Measurements from ENCODE around the gene CNPY3. TPM values are rescaled to one million over a fixed set of nuclear protein-coding genes. Genes with fewer than 3 reads are reported as not detected.
A peak's percentile ranks its signal among the peaks of the same experiment; 100 is the strongest.

Gene CNPY3
- total and polyA plus RNA-seq, 4 donors, result 28.3 to 50.1 (median 32.5) TPM

GRCh38 chr6:42929821-42930360 lies 611 bp downstream of the CNPY3 start:
- intact Hi-C loops (cut with DNase I), result loop anchor here (1.0 to 5.0 kb wide), 3 partner anchors 47 to 122 kb away; partner anchors contain the start of genes CUL7 (in 1 of the 2), MEA1 (in 1 of the 2) and PEX6 (in 1 of the 2)
- Histone ChIP-seq H3K27me3 (ENCODE audit: control insufficient read depth in 1 of 2, insufficient read depth in 2 of 2, low read length in 1 of 2) (no peaks in the 10 kb centered on the region), H3K4me3 (ENCODE audit: low read length in 2 of 2) (peak overlapping the region; percentile 20 to 65), H3K36me3 (ENCODE audit: control insufficient read depth in 1 of 2, insufficient read depth in 2 of 2, low read length in 1 of 2) (no peaks in the 10 kb centered on the region), H3K4me1 (ENCODE audit: control insufficient read depth in 1 of 2, insufficient read depth in 2 of 2, low read length in 2 of 2) (no peaks in the 10 kb centered on the region), H3K9me3 (ENCODE audit: control insufficient read depth, low read length) (no peaks in the 10 kb centered on the region), H3K27ac (ENCODE audit: low read depth in 1 of 2, low read length in 2 of 2) (peak overlapping the region; percentile 34 to 88)
- ATAC-seq (ENCODE audit: low FRiP score) (peak; percentile 44), DNase-seq (peak in 1 of 2 donors; percentile 62)
- WGBS, 2 donors, result 0 to 1% methylated on average over 16 of the region's 16 CpGs

GRCh38 chr6:42932412-42932811 lies 3.1 kb downstream of the CNPY3 start:
- Histone ChIP-seq H3K36me3 (ENCODE audit: control insufficient read depth in 1 of 2, insufficient read depth in 2 of 2, low read length in 1 of 2) (peaks cover 0 to 2% of the 10 kb centered on the region in 2 donors), H3K4me3 (ENCODE audit: low read length in 2 of 2) (no peak overlapping the region), H3K27ac (ENCODE audit: low read depth in 1 of 2, low read length in 2 of 2) (no peak overlapping the region), H3K4me1 (ENCODE audit: control insufficient read depth in 1 of 2, insufficient read depth in 2 of 2, low read length in 2 of 2) (no peaks in the 10 kb centered on the region), H3K9me3 (ENCODE audit: control insufficient read depth, low read length) (no peaks in the 10 kb centered on the region), H3K27me3 (ENCODE audit: control insufficient read depth in 1 of 2, insufficient read depth in 2 of 2, low read length in 1 of 2) (no peaks in the 10 kb centered on the region)
- WGBS, 2 donors, result 91 to 94% methylated on average over 3 of the region's 3 CpGs
- no peak for ATAC-seq (ENCODE audit: low FRiP score)
- intact Hi-C loops (cut with DNase I), result loop anchor here in 1 of 2 donors (5.0 kb wide), 1 partner anchor 45 kb away; the partner anchor contains the start of gene PEX6
- DNase-seq, result no peak

GRCh38 chr6:42933205-42933604 lies 3.9 kb downstream of the CNPY3 start:
- Histone ChIP-seq H3K36me3 (ENCODE audit: control insufficient read depth in 1 of 2, insufficient read depth in 2 of 2, low read length in 1 of 2) (peaks cover 0 to 2% of the 10 kb centered on the region in 2 donors), H3K27me3 (ENCODE audit: control insufficient read depth in 1 of 2, insufficient read depth in 2 of 2, low read length in 1 of 2) (no peaks in the 10 kb centered on the region), H3K4me3 (ENCODE audit: low read length in 2 of 2) (no peak overlapping the region), H3K27ac (ENCODE audit: low read depth in 1 of 2, low read length in 2 of 2) (no peak overlapping the region), H3K4me1 (ENCODE audit: control insufficient read depth in 1 of 2, insufficient read depth in 2 of 2, low read length in 2 of 2) (no peaks in the 10 kb centered on the region), H3K9me3 (ENCODE audit: control insufficient read depth, low read length) (no peaks in the 10 kb centered on the region)
- no peak for DNase-seq
- no peak for ATAC-seq (ENCODE audit: low FRiP score)
- intact Hi-C loops (cut with DNase I), result loop anchor here in 1 of 2 donors (5.0 kb wide), 1 partner anchor 44 kb away; the partner anchor contains the start of gene PEX6
- WGBS, 2 donors, result 60 to 66% methylated on average over 3 of the region's 3 CpGs

GRCh38 chr6:42935322-42935721 lies 6.0 kb downstream of the CNPY3 start:
- WGBS, 2 donors, result 91 to 92% methylated on average over 7 of the region's 7 CpGs
- DNase-seq, result no peak
- H3K36me3 ChIP-seq (ENCODE audit: control insufficient read depth in 1 of 2, insufficient read depth in 2 of 2, low read length in 1 of 2), result peaks cover 0 to 2% of the 10 kb centered on the region in 2 donors

GRCh38 chr6:42936398-42936797 lies 7.1 kb downstream of the CNPY3 start:
- Histone ChIP-seq H3K4me1 (ENCODE audit: control insufficient read depth in 1 of 2, insufficient read depth in 2 of 2, low read length in 2 of 2) (no peaks in the 10 kb centered on the region), H3K36me3 (ENCODE audit: control insufficient read depth in 1 of 2, insufficient read depth in 2 of 2, low read length in 1 of 2) (peaks cover 0 to 2% of the 10 kb centered on the region in 2 donors), H3K9me3 (ENCODE audit: control insufficient read depth, low read length) (no peaks in the 10 kb centered on the region), H3K27me3 (ENCODE audit: control insufficient read depth in 1 of 2, insufficient read depth in 2 of 2, low read length in 1 of 2) (no peaks in the 10 kb centered on the region), H3K27ac (ENCODE audit: low read depth in 1 of 2, low read length in 2 of 2) (no peak overlapping the region), H3K4me3 (ENCODE audit: low read length in 2 of 2) (no peak overlapping the region)
- 95 to 96% methylated on average over 11 of the region's 11 CpGs for WGBS, 2 donors
- DNase-seq (no peak), ATAC-seq (ENCODE audit: low FRiP score) (no peak)
- intact Hi-C loops (cut with DNase I), result no loop called here

More at GRCh38 chr6:42935322-42935721, 6.0 kb downstream of the CNPY3 start:
- no peak overlapping the region for H3K4me3 ChIP-seq (ENCODE audit: low read length in 2 of 2)
- H3K9me3 ChIP-seq (ENCODE audit: control insufficient read depth, low read length), result no peaks in the 10 kb centered on the region
- no peak for ATAC-seq (ENCODE audit: low FRiP score)
- intact Hi-C loops (cut with DNase I), result no loop called here
- no peaks in the 10 kb centered on the region for H3K4me1 ChIP-seq (ENCODE audit: control insufficient read depth in 1 of 2, insufficient read depth in 2 of 2, low read length in 2 of 2)
- H3K27me3 ChIP-seq (ENCODE audit: control insufficient read depth in 1 of 2, insufficient read depth in 2 of 2, low read length in 1 of 2), result no peaks in the 10 kb centered on the region
- no peak overlapping the region for H3K27ac ChIP-seq (ENCODE audit: low read depth in 1 of 2, low read length in 2 of 2)

GRCh38 chr6:42937548-42938427 lies 8.5 kb downstream of the CNPY3 start:
- no peak overlapping the region for H3K4me3 ChIP-seq (ENCODE audit: low read length in 2 of 2)
- WGBS, 2 donors, result 89 to 92% methylated on average over 13 of the region's 13 CpGs
- H3K27ac ChIP-seq (ENCODE audit: low read depth in 1 of 2, low read length in 2 of 2), result no peak overlapping the region
- H3K27me3 ChIP-seq (ENCODE audit: control insufficient read depth in 1 of 2, insufficient read depth in 2 of 2, low read length in 1 of 2), result no peaks in the 10 kb centered on the region
- ATAC-seq (ENCODE audit: low FRiP score) (no peak), DNase-seq (no peak)
- peaks cover 0 to 2% of the 10 kb centered on the region in 2 donors for H3K36me3 ChIP-seq (ENCODE audit: control insufficient read depth in 1 of 2, insufficient read depth in 2 of 2, low read length in 1 of 2)
- no peaks in the 10 kb centered on the region for H3K4me1 ChIP-seq (ENCODE audit: control insufficient read depth in 1 of 2, insufficient read depth in 2 of 2, low read length in 2 of 2)
- intact Hi-C loops (cut with DNase I), result no loop called here
- H3K9me3 ChIP-seq (ENCODE audit: control insufficient read depth, low read length), result no peaks in the 10 kb centered on the region

- ATAC-seq (ENCODE audit: low FRiP score) (no peak), DNase-seq (no peak)
- intact Hi-C loops (cut with DNase I), result no loop called here
- Histone ChIP-seq H3K4me3 (ENCODE audit: low read length in 2 of 2) (no peak overlapping the region), H3K36me3 (ENCODE audit: control insufficient read depth in 1 of 2, insufficient read depth in 2 of 2, low read length in 1 of 2) (peaks cover 0 to 2% of the 10 kb centered on the region in 2 donors), H3K9me3 (ENCODE audit: control insufficient read depth, low read length) (no peaks in the 10 kb centered on the region), H3K27ac (ENCODE audit: low read depth in 1 of 2, low read length in 2 of 2) (no peak overlapping the region), H3K4me1 (ENCODE audit: control insufficient read depth in 1 of 2, insufficient read depth in 2 of 2, low read length in 2 of 2) (no peaks in the 10 kb centered on the region), H3K27me3 (ENCODE audit: control insufficient read depth in 1 of 2, insufficient read depth in 2 of 2, low read length in 1 of 2) (no peaks in the 10 kb centered on the region)
- 83 to 85% methylated on average over 5 of the region's 5 CpGs for WGBS, 2 donors
Measured at GRCh38 chr6:42938428-42938796, 9.1 kb downstream of the CNPY3 start.

GRCh38 chr6:42938987-42939809 lies 9.9 kb downstream of the CNPY3 start:
- no peaks in the 10 kb centered on the region for H3K9me3 ChIP-seq (ENCODE audit: control insufficient read depth, low read length)
- ATAC-seq (ENCODE audit: low FRiP score), result no peak
- no peaks in the 10 kb centered on the region for H3K4me1 ChIP-seq (ENCODE audit: control insufficient read depth in 1 of 2, insufficient read depth in 2 of 2, low read length in 2 of 2)
- intact Hi-C loops (cut with DNase I), result no loop called here
- H3K36me3 ChIP-seq (ENCODE audit: control insufficient read depth in 1 of 2, insufficient read depth in 2 of 2, low read length in 1 of 2), result peaks cover 0 to 2% of the 10 kb centered on the region in 2 donors
- no peak for DNase-seq
- WGBS, 2 donors, result 71 to 81% methylated on average over 6 to 9 of the region's 9 CpGs
- no peaks in the 10 kb centered on the region for H3K27me3 ChIP-seq (ENCODE audit: control insufficient read depth in 1 of 2, insufficient read depth in 2 of 2, low read length in 1 of 2)
- H3K4me3 ChIP-seq (ENCODE audit: low read length in 2 of 2), result no peak overlapping the region
- H3K27ac ChIP-seq (ENCODE audit: low read depth in 1 of 2, low read length in 2 of 2), result no peak overlapping the region
